ENCODE data around the gene RBM4B.
A peak's percentile ranks its signal among the peaks of the same experiment; 100 is the strongest.
"Not testable (repeated sequence)": the region's sequence is repeated elsewhere in the genome, so short reads cannot be mapped to it uniquely, and the experiment has no call there.

Gene RBM4B

GRCh38 chr11:66677599-66678375 is at the start of gene RBM4B:
Gene RBM4B, minus strand, starts transcription at chr11:66677887. Its CDS starts 808 bp downstream, at chr11:66677079.
- DNase-seq = peak; percentile 91 to 93

DNA sequence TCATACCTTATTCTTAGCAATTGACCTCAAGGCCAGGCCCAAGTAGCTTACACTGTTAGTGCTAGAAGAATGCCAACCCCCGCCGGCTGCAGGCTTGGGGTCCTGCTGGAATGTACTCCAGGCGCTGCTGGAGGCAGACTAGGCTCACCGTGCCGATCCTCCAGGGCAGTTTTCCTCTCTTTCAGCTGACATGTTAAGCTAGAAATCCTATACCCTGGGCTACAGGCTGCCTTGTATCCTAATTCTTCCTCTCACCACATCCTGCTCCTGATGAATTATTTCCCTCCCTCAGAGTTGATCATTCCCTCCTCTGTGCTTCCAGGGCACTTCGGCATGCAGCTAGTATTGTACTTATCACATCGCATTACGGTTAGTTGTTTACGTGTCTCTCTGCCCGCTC is 48.0 kb upstream of the RBM4B start:
- no peak for DNase-seq

- DNase-seq = no peak
Measured at GRCh38 chr11:66725114-66725513, 47.4 kb upstream of the RBM4B start.

DNA sequence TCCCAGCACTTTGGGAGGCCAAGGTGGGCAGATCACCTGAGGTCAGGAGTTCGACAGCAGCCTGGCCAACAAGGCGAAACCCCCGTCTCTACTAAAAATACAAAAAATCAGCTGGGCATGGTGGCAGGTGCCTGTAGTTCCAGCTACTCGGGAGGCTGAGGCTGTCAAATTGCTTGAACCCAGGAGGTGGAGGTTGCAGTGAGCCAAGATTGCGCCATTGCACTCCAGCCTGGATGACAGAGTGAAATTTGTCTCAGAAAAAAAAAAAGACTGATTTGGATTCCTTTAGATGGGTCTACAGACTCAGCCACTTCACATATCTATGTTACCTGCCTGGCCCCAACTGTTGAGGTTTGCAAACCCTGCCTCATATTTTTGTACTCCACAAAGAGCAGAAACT is 46.5 kb upstream of the RBM4B start:
- not testable (repeated sequence) for DNase-seq

GRCh38 chr11:66723693-66724092 is 46.0 kb upstream of the RBM4B start:
- DNase-seq = no peak

GRCh38 chr11:66722745-66723651 is 45.3 kb upstream of the RBM4B start:
- DNase-seq = no peak

DNA sequence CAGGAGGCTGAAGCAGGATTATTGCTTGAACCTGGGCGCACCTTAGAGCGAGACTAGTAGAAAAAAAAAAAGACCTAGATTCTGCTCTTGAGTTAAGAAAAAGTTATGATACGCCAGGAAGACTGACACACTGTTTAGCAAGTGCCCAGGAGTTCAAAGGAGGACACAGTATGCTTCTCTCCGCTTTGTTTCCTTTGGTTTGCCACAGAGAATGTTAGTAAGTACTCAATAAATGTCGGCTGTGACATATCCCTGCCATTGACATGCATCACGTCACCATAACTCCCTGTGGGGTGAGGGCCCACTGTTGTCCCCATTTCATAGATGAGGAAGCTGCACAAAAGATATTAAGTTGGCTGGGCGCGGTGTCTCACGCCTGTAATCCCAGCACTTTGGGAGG is 44.3 kb upstream of the RBM4B start:
- no peak for DNase-seq

- no peak for DNase-seq
Measured at GRCh38 chr11:66720899-66721470, 43.3 kb upstream of the RBM4B start.

DNA sequence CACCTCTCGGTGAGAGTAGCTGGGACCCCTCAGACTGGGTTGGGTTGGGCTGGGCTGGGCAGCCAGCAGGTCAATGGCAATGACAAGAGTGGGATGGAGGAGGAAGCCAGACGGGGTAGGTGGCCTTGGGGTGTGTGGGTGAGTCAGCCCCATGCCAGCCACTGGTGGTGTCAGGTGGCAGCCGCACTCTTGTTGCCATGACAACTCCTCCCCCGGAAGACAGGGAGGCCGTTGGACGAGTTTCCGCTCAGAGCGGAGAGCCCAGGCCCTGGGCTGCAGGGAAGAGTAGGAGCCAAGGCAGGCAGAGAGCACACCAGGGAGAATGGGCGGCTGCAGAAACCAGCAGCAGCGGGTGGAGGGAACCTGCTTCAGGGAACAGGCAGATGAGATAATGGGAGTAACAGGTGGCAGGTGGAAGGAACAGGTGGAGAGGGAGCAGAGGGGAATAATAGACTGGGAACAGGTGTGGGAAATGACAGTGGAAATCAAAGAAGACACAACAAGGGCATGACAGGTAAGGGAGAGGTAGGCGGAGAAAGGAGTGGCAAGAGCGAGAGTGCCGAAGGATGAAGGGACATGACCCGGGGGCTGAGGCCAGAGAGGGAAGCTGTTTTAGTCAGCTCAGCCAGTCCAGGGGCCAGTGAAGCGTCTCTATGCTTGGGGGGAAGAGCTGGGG is 42.7 kb upstream of the RBM4B start:
- no peak for DNase-seq

- DNase-seq = no peak
Measured at GRCh38 chr11:66719111-66719872, 41.6 kb upstream of the RBM4B start.

GRCh38 chr11:66718320-66718971 is 40.8 kb upstream of the RBM4B start:
- DNase-seq = no peak

- no peak for DNase-seq
Measured at GRCh38 chr11:66717925-66718319, 40.2 kb upstream of the RBM4B start.

DNA sequence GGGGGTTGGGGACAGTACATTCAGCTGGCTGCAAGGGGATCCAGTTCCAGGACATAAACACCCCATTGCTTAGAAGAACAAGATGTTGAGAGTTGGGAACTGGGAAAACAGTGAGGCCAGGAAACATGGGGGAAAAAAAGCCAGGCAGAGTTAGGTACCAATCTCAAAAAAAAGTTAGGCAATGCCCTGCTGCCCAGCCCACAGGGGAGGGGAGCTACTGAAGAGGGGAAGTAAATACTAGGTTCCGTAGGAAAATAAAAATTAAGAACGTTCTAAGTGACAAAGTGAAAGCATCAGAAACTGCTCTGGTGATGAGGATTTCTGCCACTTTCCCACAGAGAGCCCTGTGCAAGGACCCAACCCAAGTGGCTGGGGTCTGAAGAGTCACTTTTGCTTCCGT is 39.3 kb upstream of the RBM4B start:
- no peak for DNase-seq

- no peak for DNase-seq
Measured at GRCh38 chr11:66715346-66716085, 37.8 kb upstream of the RBM4B start.

DNA sequence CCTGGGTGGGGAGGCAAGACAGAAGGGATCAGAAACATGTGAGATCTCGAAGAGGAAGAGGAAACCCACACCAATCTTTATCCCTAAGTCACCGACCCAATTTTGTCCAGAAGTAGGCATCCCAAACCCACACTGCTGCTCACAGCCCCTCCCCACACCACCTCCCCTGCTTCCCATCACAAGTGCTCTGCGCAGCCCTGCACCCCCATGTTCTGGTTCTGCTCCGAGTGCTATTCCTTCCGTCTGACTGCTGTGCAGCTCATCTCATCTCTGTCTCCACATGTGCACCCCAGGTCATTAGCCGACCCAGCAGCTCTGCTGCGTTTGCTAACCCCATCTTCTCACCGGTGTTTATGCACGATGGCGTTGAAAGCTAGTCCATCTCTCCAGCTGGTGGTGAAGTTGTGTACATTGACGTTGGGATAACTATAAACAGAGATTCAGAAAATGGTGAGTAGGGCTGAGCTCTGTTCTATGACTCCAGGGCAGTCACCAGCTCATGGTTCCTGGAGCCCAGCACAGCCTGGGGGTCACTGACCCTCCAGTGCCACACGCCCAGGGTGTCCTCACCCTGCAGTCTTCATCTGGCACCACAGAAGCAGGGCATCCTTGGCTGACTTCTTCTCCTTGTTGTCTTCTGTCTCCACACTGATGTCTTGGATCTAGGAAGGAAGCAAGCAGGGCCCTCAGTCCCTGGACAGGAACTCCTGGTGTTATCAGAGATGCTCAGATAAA is 36.2 kb upstream of the RBM4B start:
- DNase-seq = no peak

DNA sequence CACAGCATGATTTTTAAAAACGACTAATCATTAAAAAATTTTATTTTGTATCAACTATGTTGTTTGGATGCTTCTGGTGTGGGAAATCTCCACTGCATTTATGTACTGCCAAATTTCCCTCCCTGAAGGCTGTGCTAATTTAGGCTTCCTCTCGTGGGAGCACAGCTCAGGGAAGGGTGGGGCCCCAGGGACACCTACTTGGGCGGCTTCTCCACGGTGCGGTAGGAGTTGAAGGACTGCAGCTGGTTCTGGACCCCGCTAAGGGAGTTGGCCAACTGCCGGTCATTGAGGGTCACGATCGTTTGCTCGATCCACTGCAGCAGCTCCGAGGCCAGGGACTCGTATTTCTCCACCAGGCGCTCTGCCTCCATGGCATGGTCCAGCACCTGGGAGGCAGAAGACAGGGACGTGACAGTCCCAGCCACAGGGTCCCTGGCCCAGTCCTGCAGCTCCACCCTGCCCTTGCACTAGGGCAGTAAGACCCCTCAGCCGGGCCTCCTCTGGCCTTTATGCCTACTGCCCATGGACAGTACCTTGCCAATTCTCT is 32.8 kb upstream of the RBM4B start:
- no peak for DNase-seq

GRCh38 chr11:66708701-66709100 is 31.0 kb upstream of the RBM4B start:
- no peak for DNase-seq

GRCh38 chr11:66708094-66708493 is 30.4 kb upstream of the RBM4B start:
- DNase-seq = no peak

DNA sequence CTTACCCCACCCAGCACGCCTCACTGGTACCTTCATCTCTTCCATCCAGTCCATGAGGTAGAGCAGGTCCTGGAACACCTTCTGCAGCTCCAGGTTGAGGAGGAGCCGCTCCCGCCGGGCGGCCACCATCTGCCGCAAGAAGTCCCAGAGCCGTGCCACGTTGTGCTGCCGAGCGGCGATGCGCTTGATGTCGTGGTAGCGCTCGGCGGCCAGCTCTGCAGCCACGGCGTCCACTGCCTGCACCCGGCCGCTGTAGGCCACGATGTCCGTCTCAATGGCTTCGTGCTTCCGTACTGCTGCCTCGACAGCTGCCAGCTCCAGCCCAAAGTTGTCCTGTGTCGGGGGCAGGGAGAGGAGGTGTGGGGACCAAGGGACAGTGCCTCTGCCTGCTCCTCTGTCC is 29.8 kb upstream of the RBM4B start:
- no peak for DNase-seq

DNA sequence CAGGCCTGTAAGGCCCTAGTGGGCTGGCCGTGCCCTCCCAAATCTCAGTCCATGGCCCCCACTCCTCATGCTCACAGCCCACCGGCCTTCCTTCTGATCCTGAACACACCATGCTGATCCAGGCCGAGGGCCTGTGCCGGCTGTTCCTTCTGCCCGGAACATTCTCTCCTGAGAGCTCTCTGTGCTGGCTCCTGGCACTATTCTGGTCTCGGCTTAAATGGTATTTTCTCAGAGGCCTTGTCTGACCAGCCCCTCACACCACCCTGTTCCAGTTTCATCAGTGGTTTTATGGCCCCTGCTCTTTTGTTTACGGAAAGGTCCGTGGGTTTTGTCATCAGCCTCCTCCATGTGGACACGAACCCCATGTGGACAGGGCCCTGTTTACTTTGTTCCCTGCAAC is 29.3 kb upstream of the RBM4B start:
- no peak for DNase-seq

Data from activated CD4-positive, alpha-beta T cell treated with anti-CD3 and anti-CD28 coated beads for 4 hours (primary cell).